Cardiac fibroblast (primary cell): ENCODE results near the gene SLC38A4.

Experiments
- DNase-seq, 2 donors: peaks; one replicate each; pipeline versions ENCODE4 v3.0.0 to v3.0.0-alpha.2; 2010; ENCODE audit warnings: low read depth in 2 of 2
- H3K4me3 ChIP-seq, 2 donors: replicated peaks in 1 of 2; 1 replicate in 1 of 2; 2 replicates in 1 of 2; pipeline ENCODE4 v1.5.1; 2011; ENCODE audit warnings: low read depth in 2 of 2, low read length in 2 of 2, mild to moderate bottlenecking in 2 of 2, moderate library complexity in 1 of 2
- CTCF ChIP-seq: IDR thresholded peaks from one replicate; pipeline ENCODE4 v1.5.1; 2011; ENCODE audit warnings: low read depth, mild to moderate bottlenecking, low read length, inconsistent platforms

The SLC38A4 gene

GRCh38 chr12:46825591-46826414 lies at the start of gene SLC38A4:
Gene SLC38A4, minus strand, starts transcription at chr12:46825997. Its CDS starts 32,926 bp downstream, at chr12:46793071.
- peak; percentile 26 to 53 for DNase-seq
- peak; percentile 2 for TF ChIP-seq CTCF
- H3K4me3 ChIP-seq = peak within 1 kb of the TSS; percentile 30 to 36

GRCh38 chr12:46875095-46875494 lies 49.3 kb upstream of the SLC38A4 start:
- TF ChIP-seq CTCF = no peak
- no peak for DNase-seq
- no peak overlapping the region for H3K4me3 ChIP-seq

GRCh38 chr12:46874642-46875041 lies 48.8 kb upstream of the SLC38A4 start:
- DNase-seq = peak; percentile 19 to 76
- no peak for TF ChIP-seq CTCF
- H3K4me3 ChIP-seq = no peak overlapping the region

- no peak overlapping the region for H3K4me3 ChIP-seq
- no peak for TF ChIP-seq CTCF
These were observed 46.3 kb upstream of the SLC38A4 start for GRCh38 chr12:46872135-46872534.

DNA sequence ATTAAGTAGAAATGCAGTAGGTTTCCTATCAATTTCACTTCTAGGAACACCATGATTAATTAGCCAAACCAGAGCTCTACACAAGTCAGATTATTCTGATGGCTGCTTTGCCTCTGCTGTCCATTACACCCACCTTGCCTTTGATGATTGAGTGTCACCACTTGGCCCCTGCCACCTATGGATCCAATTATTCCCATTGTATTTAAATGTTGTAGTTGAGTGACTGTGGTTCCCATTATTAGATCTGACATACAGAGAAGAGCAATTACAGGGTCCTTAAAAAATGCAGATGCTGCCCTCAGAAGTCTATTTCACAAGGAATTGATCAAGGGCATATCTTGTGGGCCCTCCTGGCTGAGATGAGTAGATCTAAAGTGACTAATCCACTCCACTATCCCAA lies 39.5 kb upstream of the SLC38A4 start:
- no peak for TF ChIP-seq CTCF
- H3K4me3 ChIP-seq = no peak overlapping the region
- no peak for DNase-seq

More at GRCh38 chr12:46872135-46872534, 46.3 kb upstream of the SLC38A4 start:
- no peak for DNase-seq

GRCh38 chr12:46858368-46858767 lies 32.6 kb upstream of the SLC38A4 start:
- DNase-seq = peak in 1 of 2 donors; percentile 7
- no peak overlapping the region for H3K4me3 ChIP-seq
- TF ChIP-seq CTCF = no peak
